SK-N-SH (cell line): ENCODE data around the gene SP110. TPM values are rescaled to one million over a fixed set of nuclear protein-coding genes. Genes with fewer than 3 reads are reported as not detected.
"Not testable (repeated sequence)": the region's sequence is repeated elsewhere in the genome, so short reads cannot be mapped to it uniquely, and the experiment has no call there.

ENCODE experiments used
- CTCF ChIA-PET: fragments of 300-600, 350-600 bp; formaldehyde crosslinking; extraction: SDS; loops from one replicate; lab custom pipeline; 2021; lab: Yijun Ruan, JAX
- POLR2A ChIA-PET: fragments of 350-600 bp; sonication (Branson Sonifier 250); formaldehyde crosslinking; extraction: SDS; loops from one replicate; lab custom pipeline; 2020; ENCODE audit warnings: antibody characterized with exemption, inconsistent platforms; lab: Yijun Ruan, JAX
- DNase-seq: peaks from one replicate; pipeline ENCODE4 v3.0.0; 2012
- H2AFZ ChIP-seq: fragments of 200-600 bp; sonication (generic); 2 replicates; pipeline ENCODE4 v1.8.1; 2016; ENCODE audit warnings: antibody characterized with exemption, mild to moderate bottlenecking, low read depth
- H3F3A ChIP-seq: fragments of 200-600 bp; sonication (generic); replicated peaks from 2 replicates; pipeline ENCODE3; 2016; ENCODE audit warnings: antibody characterized with exemption, mild to moderate bottlenecking; ENCODE audit not compliant: insufficient read depth
- H3K27ac ChIP-seq, 2 experiments: fragments of 200-500 bp in 1 of 2; fragments of 200-600 bp in 1 of 2; sonication (Bioruptor generic) in 1 of 2; sonication (generic), shearing (Covaris generic) in 1 of 2; 2 replicates each; pipeline versions ENCODE4 v1.5.1 to v1.6.1; 2014 to 2016; ENCODE audit warnings: low read depth in 2 of 2, inconsistent platforms in 1 of 2, low read length in 1 of 2, mild to moderate bottlenecking in 1 of 2, mixed read lengths in 1 of 2
- H3K27me3 ChIP-seq: fragments of 200-600 bp; sonication (generic), shearing (Covaris generic); 2 replicates; pipeline ENCODE4 v1.6.1; 2016; ENCODE audit warnings: mixed run types; ENCODE audit not compliant: insufficient read depth
- H3K36me3 ChIP-seq, 2 experiments: fragments of 200-500 bp in 1 of 2; fragments of 200-600 bp in 1 of 2; sonication (Bioruptor generic) in 1 of 2; sonication (generic) in 1 of 2; replicated peaks in 1 of 2; 2 replicates each; pipeline versions ENCODE3 to v1.5.1; 2014 to 2016; ENCODE audit warnings: low read length in 1 of 2, mild to moderate bottlenecking in 1 of 2; ENCODE audit not compliant: insufficient read depth in 2 of 2, control insufficient read depth in 1 of 2
- H3K4me1 ChIP-seq, 2 experiments: fragments of 200-500 bp in 1 of 2; fragments of 200-600 bp in 1 of 2; sonication (Bioruptor generic) in 1 of 2; sonication (generic), shearing (Covaris generic) in 1 of 2; 2 replicates each; pipeline versions ENCODE4 v1.5.1 to v1.6.1; 2014 to 2016; ENCODE audit warnings: low read depth in 1 of 2, low read length in 1 of 2, mixed run types in 1 of 2; ENCODE audit not compliant: insufficient read depth in 2 of 2, control insufficient read depth in 1 of 2
- H3K4me2 ChIP-seq: fragments of 200-600 bp; sonication (generic), shearing (Covaris generic); 2 replicates; pipeline ENCODE4 v1.6.1; 2017; ENCODE audit warnings: mixed run types
- H3K4me3 ChIP-seq, 2 experiments: fragments of 200-500 bp in 1 of 2; fragments of 200-600 bp in 1 of 2; sonication (Bioruptor generic) in 1 of 2; sonication (generic), shearing (Covaris generic) in 1 of 2; 2 replicates each; pipeline versions ENCODE4 v1.5.1 to v1.8.1; 2014 to 2016; ENCODE audit warnings: low read depth in 2 of 2, inconsistent platforms in 1 of 2, low read length in 1 of 2, mild to moderate bottlenecking in 1 of 2, mixed read lengths in 1 of 2, moderate library complexity in 1 of 2
- H3K79me2 ChIP-seq: fragments of 200-600 bp; sonication (generic); 2 replicates; pipeline ENCODE4 v1.8.1; 2017; ENCODE audit warnings: mild to moderate bottlenecking; ENCODE audit not compliant: insufficient read depth
- H3K9ac ChIP-seq: fragments of 200-600 bp; sonication (generic); 2 replicates; pipeline ENCODE4 v1.6.1; 2017; ENCODE audit warnings: mixed run types
- H3K9me2 ChIP-seq: fragments of 200-600 bp; sonication (generic); 2 replicates; pipeline ENCODE4 v1.6.1; 2017; ENCODE audit warnings: mixed run types
- H3K9me3 ChIP-seq: fragments of 200-600 bp; sonication (generic); 2 replicates; pipeline ENCODE4 v1.6.1; 2017; ENCODE audit warnings: mixed run types, mild to moderate bottlenecking, moderate library complexity
- H4K20me1 ChIP-seq: fragments of 200-600 bp; sonication (generic); 2 replicates; pipeline ENCODE4 v1.6.1; 2017; ENCODE audit warnings: mild to moderate bottlenecking, mixed run types; ENCODE audit not compliant: insufficient read depth
- EZH2phosphoT487 ChIP-seq: fragments of 200-600 bp; sonication (generic); IDR thresholded peaks from 2 replicates; pipeline ENCODE4 v1.6.1; 2017; ENCODE audit warnings: low read depth, mixed run types, mild to moderate bottlenecking, antibody characterized with exemption, moderate library complexity, borderline replicate concordance
- FOXJ3 ChIP-seq: sonication (generic); formaldehyde crosslinking; IDR thresholded peaks from 2 replicates; pipeline ENCODE4 v1.5.1; 2020; ENCODE audit warnings: mild to moderate bottlenecking, missing genetic modification reagents
- FOXM1 ChIP-seq: IDR thresholded peaks from 2 replicates; pipeline ENCODE4 v1.4.0; 2012; ENCODE audit warnings: low read depth, mild to moderate bottlenecking
- MEF2A ChIP-seq: IDR thresholded peaks from 2 replicates; pipeline ENCODE4 v1.4.0; 2012; ENCODE audit warnings: low read depth, borderline replicate concordance
- MXI1 ChIP-seq: IDR thresholded peaks from 2 replicates; pipeline ENCODE4 v1.6.1; 2012; ENCODE audit warnings: mild to moderate bottlenecking, low read depth, low read length, improper control_type of control experiment
- NFIC ChIP-seq: IDR thresholded peaks from 2 replicates; pipeline ENCODE4 v1.4.0; 2012; ENCODE audit warnings: borderline replicate concordance
- NRF1 ChIP-seq: IDR thresholded peaks from 2 replicates; pipeline ENCODE4 v1.6.1; 2012; ENCODE audit warnings: low read depth, mild to moderate bottlenecking, low read length
- RCOR1 ChIP-seq: fragments of 150-350 bp; IDR thresholded peaks from 2 replicates; pipeline ENCODE4 v1.6.1; 2017; ENCODE audit warnings: antibody characterized with exemption, low read length
- RFX5 ChIP-seq: IDR thresholded peaks from 2 replicates; pipeline ENCODE4 v1.6.1; 2012; ENCODE audit warnings: mild to moderate bottlenecking, improper control_type of control experiment, low read length
- RXRA ChIP-seq: IDR thresholded peaks from 2 replicates; pipeline ENCODE4 v1.4.0; 2012; ENCODE audit warnings: low read depth, mild to moderate bottlenecking, borderline replicate concordance
- SMC3 ChIP-seq: IDR thresholded peaks from 2 replicates; pipeline ENCODE4 v1.6.1; 2012; ENCODE audit warnings: low read depth, low read length, improper control_type of control experiment
- TEAD4 ChIP-seq: IDR thresholded peaks from 2 replicates; pipeline ENCODE4 v1.4.0; 2012; ENCODE audit warnings: mild to moderate bottlenecking, borderline replicate concordance; ENCODE audit not compliant: insufficient read depth
- YY1 ChIP-seq: IDR thresholded peaks from 2 replicates; pipeline ENCODE4 v1.4.0; 2012; ENCODE audit warnings: low read depth, mild to moderate bottlenecking
- WGBS: methylation state at CpG from one replicate; pipeline ENCODE4 v1.1.6; 2017; ENCODE audit warnings: low lambda C conversion rate; 5-methylcytosine and 5-hydroxymethylcytosine counted together
- polyA plus RNA-seq, 3 experiments: library from polyadenylated mRNA; depleted of rRNA; stranded (reverse); fragments of >200 nt; gene quantifications; 2 replicates each; pipeline ENCODE4 v1.2.3, GENCODE V29; 2012
- TF ChIP-seq, protein P1 (sequence below): fragments of 150-350 bp; IDR thresholded peaks from 2 replicates; pipeline ENCODE4 v1.6.1; 2016; ENCODE audit warnings: mild to moderate bottlenecking, low read depth, low read length
- TF ChIP-seq, protein P2 (sequence below): IDR thresholded peaks from 2 replicates; pipeline ENCODE4 v1.4.0; 2012; ENCODE audit warnings: low read depth, borderline replicate concordance
- TF ChIP-seq, protein P3 (sequence below): IDR thresholded peaks from 2 replicates; pipeline ENCODE4; 2012

SP110 gene
- polyA plus RNA-seq, 1 of the 3 experiments (the other 2 are of a cell fraction), result 10.4 TPM

DNA sequence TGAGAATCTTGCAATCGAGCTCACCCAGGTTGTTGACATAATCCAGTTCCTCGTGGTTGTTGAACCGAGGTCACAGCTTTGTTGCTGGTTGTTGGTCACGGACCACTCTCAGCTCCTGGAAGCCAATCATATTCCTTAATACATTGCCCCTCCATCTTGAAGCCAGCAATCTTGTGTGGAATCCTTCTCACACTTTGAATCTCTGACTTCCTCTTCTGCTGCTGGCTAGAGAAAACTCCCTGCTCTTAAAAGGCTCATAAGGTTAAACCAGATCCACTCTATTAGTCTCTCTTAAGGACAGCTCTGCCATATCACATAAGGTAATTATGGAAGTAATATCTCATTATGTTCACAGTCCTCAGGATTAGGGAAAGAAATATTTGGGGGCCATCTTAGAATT lies 46.9 kb upstream of the SP110 start:
- no peaks in the 10 kb centered on the region for H3K9me2 ChIP-seq
- H2AFZ ChIP-seq, result 0 out of 2 replicates have a peak overlapping the region, but pooled peaks have one; percentile 45
- ChIA-PET CTCF (no interaction called here), POLR2A (no interaction called here)
- no peaks in the 10 kb centered on the region; the same call in 1 of the 2 replicates for H3K27me3 ChIP-seq
- DNase-seq, result no peak
- WGBS, result 22% methylated on average over 4 of the region's 4 CpGs
- H3K4me3 ChIP-seq, result no peak overlapping the region
- no peaks in the 10 kb centered on the region for H4K20me1 ChIP-seq
- TF ChIP-seq YY1 (no peak), RFX5 (no peak), FOXJ3 (CRISPR knock-in tag) (no peak), RXRA (no peak), FOXM1 (no peak), RCOR1 (no peak), TEAD4 (no peak), NFIC (no peak), MEF2A (no peak), EZH2phosphoT487 (no peak), MXI1 (no peak), NRF1 (no peak), SMC3 (no peak)
- TF ChIP-seq, protein P1, sequence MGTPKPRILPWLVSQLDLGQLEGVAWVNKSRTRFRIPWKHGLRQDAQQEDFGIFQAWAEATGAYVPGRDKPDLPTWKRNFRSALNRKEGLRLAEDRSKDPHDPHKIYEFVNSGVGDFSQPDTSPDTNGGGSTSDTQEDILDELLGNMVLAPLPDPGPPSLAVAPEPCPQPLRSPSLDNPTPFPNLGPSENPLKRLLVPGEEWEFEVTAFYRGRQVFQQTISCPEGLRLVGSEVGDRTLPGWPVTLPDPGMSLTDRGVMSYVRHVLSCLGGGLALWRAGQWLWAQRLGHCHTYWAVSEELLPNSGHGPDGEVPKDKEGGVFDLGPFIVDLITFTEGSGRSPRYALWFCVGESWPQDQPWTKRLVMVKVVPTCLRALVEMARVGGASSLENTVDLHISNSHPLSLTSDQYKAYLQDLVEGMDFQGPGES, result no peak
- TF ChIP-seq, protein P2, sequence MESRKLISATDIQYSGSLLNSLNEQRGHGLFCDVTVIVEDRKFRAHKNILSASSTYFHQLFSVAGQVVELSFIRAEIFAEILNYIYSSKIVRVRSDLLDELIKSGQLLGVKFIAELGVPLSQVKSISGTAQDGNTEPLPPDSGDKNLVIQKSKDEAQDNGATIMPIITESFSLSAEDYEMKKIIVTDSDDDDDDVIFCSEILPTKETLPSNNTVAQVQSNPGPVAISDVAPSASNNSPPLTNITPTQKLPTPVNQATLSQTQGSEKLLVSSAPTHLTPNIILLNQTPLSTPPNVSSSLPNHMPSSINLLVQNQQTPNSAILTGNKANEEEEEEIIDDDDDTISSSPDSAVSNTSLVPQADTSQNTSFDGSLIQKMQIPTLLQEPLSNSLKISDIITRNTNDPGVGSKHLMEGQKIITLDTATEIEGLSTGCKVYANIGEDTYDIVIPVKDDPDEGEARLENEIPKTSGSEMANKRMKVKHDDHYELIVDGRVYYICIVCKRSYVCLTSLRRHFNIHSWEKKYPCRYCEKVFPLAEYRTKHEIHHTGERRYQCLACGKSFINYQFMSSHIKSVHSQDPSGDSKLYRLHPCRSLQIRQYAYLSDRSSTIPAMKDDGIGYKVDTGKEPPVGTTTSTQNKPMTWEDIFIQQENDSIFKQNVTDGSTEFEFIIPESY, result no peak
- TF ChIP-seq, protein P3, sequence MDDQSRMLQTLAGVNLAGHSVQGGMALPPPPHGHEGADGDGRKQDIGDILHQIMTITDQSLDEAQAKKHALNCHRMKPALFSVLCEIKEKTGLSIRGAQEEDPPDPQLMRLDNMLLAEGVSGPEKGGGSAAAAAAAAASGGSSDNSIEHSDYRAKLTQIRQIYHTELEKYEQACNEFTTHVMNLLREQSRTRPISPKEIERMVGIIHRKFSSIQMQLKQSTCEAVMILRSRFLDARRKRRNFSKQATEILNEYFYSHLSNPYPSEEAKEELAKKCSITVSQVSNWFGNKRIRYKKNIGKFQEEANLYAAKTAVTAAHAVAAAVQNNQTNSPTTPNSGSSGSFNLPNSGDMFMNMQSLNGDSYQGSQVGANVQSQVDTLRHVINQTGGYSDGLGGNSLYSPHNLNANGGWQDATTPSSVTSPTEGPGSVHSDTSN, result no peak
- H3K4me2 ChIP-seq, result no peak overlapping the region
- no peak overlapping the region for H3K27ac ChIP-seq
- H3K9ac ChIP-seq, result no peak overlapping the region
- no peaks in the 10 kb centered on the region for H3K4me1 ChIP-seq
- H3K9me3 ChIP-seq, result no peaks in the 10 kb centered on the region
- no peaks in the 10 kb centered on the region for H3K79me2 ChIP-seq
- no peaks in the 10 kb centered on the region for H3K36me3 ChIP-seq
- H3F3A ChIP-seq, result no peaks in the 10 kb centered on the region

DNA sequence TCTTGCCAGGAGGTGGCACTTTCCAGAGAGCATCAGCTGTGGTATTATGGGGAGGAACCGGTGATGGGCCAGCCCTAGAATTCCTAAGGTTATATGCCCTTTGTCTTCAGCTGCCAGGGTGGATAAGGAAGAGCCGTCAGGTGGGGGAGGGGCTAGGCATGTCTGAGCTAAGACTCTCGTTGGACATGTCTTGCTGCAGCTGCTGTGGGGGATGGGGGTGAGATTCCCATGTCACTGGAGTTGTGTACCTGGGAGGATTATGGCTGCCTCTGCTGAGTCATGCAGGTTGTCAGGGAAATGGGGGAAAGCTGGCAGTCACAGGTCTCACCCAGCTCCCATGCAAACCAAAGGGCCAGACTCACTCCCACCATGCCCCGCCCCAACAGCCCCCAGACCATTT lies 45.2 kb upstream of the SP110 start:
- H3K9me3 ChIP-seq, H3K27ac ChIP-seq, H3K4me1 ChIP-seq, H3K9ac ChIP-seq, H3K36me3 ChIP-seq, DNase-seq, H4K20me1 ChIP-seq, H2AFZ ChIP-seq, POLR2A ChIA-PET, H3K79me2 ChIP-seq, H3K4me2 ChIP-seq, H3F3A ChIP-seq, H3K27me3 ChIP-seq, H3K4me3 ChIP-seq, H3K9me2 ChIP-seq: not testable (repeated sequence)
- CTCF ChIA-PET, result interaction anchor here (1.0 kb wide), 1 partner anchor 374 kb away, joined by 3 read pairs; no protein-coding TSS in a partner anchor
- WGBS, result 40% methylated on average over 2 of the region's 4 CpGs
